ENCODE results near the gene ZNF516. TPM values are rescaled to one million over a fixed set of nuclear protein-coding genes. Genes with fewer than 3 reads are reported as not detected.

Gene ZNF516
- polyA plus RNA-seq, 1 experiment, result 11.3 TPM

- H3K4me3 ChIP-seq (ENCODE audit: low read depth, low read length), result no peak overlapping the region
- CTCF ChIA-PET, result no interaction called here
- no peaks in the 10 kb centered on the region for H3K27me3 ChIP-seq (ENCODE audit: control insufficient read depth, insufficient read depth, low read length)
- no peaks in the 10 kb centered on the region for H3K36me3 ChIP-seq (ENCODE audit: control insufficient read depth, insufficient read depth, low read length)
- no peak for TF ChIP-seq CTCF (IDR thresholded peaks at IDR 0.05; ENCODE audit: insufficient read depth, low read depth, low read length)
- no peak for DNase-seq (ENCODE audit: low read depth)
- POLR2A ChIA-PET, result no interaction called here
Measured at GRCh38 chr18:76343938-76344569, 151.0 kb downstream of the ZNF516 start.

GRCh38 chr18:76340410-76340809, 154.6 kb downstream of the ZNF516 start:
- no peaks in the 10 kb centered on the region for H3K27me3 ChIP-seq (ENCODE audit: control insufficient read depth, insufficient read depth, low read length)
- POLR2A ChIA-PET, result no interaction called here
- H3K4me3 ChIP-seq (ENCODE audit: low read depth, low read length), result no peak overlapping the region
- DNase-seq (ENCODE audit: low read depth), result no peak
- no peaks in the 10 kb centered on the region for H3K36me3 ChIP-seq (ENCODE audit: control insufficient read depth, insufficient read depth, low read length)
- TF ChIP-seq CTCF (IDR thresholded peaks at IDR 0.05; ENCODE audit: insufficient read depth, low read depth, low read length), result no peak
- CTCF ChIA-PET, result no interaction called here

- Histone ChIP-seq H3K27me3 (ENCODE audit: control insufficient read depth, insufficient read depth, low read length) (no peaks in the 10 kb centered on the region), H3K4me3 (ENCODE audit: low read depth, low read length) (no peak overlapping the region), H3K36me3 (ENCODE audit: control insufficient read depth, insufficient read depth, low read length) (no peaks in the 10 kb centered on the region)
- ChIA-PET CTCF (interaction anchor here (1.4 kb wide), 1 partner anchor 11 kb away, joined by 3 read pairs; no protein-coding TSS in a partner anchor), POLR2A (no interaction called here)
- no peak for DNase-seq (ENCODE audit: low read depth)
- TF ChIP-seq CTCF (IDR thresholded peaks at IDR 0.05; ENCODE audit: insufficient read depth, low read depth, low read length), result no peak
Measured at GRCh38 chr18:76339246-76339620, 155.8 kb downstream of the ZNF516 start.

- Histone ChIP-seq H3K27me3 (ENCODE audit: control insufficient read depth, insufficient read depth, low read length) (no peaks in the 10 kb centered on the region), H3K4me3 (ENCODE audit: low read depth, low read length) (no peak overlapping the region), H3K36me3 (ENCODE audit: control insufficient read depth, insufficient read depth, low read length) (no peaks in the 10 kb centered on the region)
- ChIA-PET CTCF (interaction anchor here (1.4 kb wide), 1 partner anchor 11 kb away, joined by 3 read pairs; no protein-coding TSS in a partner anchor), POLR2A (no interaction called here)
- TF ChIP-seq CTCF (IDR thresholded peaks at IDR 0.05; ENCODE audit: insufficient read depth, low read depth, low read length), result no peak
- DNase-seq (ENCODE audit: low read depth), result no peak
Measured at GRCh38 chr18:76338619-76339245, 156.3 kb downstream of the ZNF516 start.

- no peak for TF ChIP-seq CTCF (IDR thresholded peaks at IDR 0.05; ENCODE audit: insufficient read depth, low read depth, low read length)
- H3K4me3 ChIP-seq (ENCODE audit: low read depth, low read length), result no peak overlapping the region
- no peaks in the 10 kb centered on the region for H3K36me3 ChIP-seq (ENCODE audit: control insufficient read depth, insufficient read depth, low read length)
- POLR2A ChIA-PET, result no interaction called here
- no peaks in the 10 kb centered on the region for H3K27me3 ChIP-seq (ENCODE audit: control insufficient read depth, insufficient read depth, low read length)
- DNase-seq (ENCODE audit: low read depth), result no peak
- CTCF ChIA-PET, result no interaction called here
Measured at GRCh38 chr18:76338088-76338487, 157.0 kb downstream of the ZNF516 start.

Measured in BJ (cell line).